RPMI8226 (cell line): ENCODE measurements around the gene SLC4A1AP.
A peak's percentile ranks its signal among the peaks of the same experiment; 100 is the strongest.

Source experiments
- DNase-seq: peaks from one replicate; pipeline ENCODE4 v3.0.0-alpha.2; 2015

The SLC4A1AP gene

GRCh38 chr2:27703638-27704341 is 40.1 kb downstream of the SLC4A1AP start:
- peak; percentile 83 for DNase-seq

GRCh38 chr2:27704342-27704876 is 40.7 kb downstream of the SLC4A1AP start:
- no peak for DNase-seq

- no peak for DNase-seq
Observed at GRCh38 chr2:27705851-27706622, 42.3 kb downstream of the SLC4A1AP start.

GRCh38 chr2:27707462-27708256 is 44.0 kb downstream of the SLC4A1AP start:
- no peak for DNase-seq

- DNase-seq: no peak
Observed at GRCh38 chr2:27708257-27708654, 44.6 kb downstream of the SLC4A1AP start.

GRCh38 chr2:27708666-27709065 is 45.0 kb downstream of the SLC4A1AP start:
- DNase-seq: no peak

GRCh38 chr2:27709326-27709725 is 45.6 kb downstream of the SLC4A1AP start:
- DNase-seq: no peak

GRCh38 chr2:27709960-27710575 is 46.4 kb downstream of the SLC4A1AP start:
- DNase-seq: no peak

- DNase-seq: no peak
Observed at GRCh38 chr2:27710640-27711430, 47.1 kb downstream of the SLC4A1AP start.

GRCh38 chr2:27711804-27712203 is 48.1 kb downstream of the SLC4A1AP start:
- no peak for DNase-seq

GRCh38 chr2:27712522-27712921 is 48.8 kb downstream of the SLC4A1AP start:
- DNase-seq: no peak

GRCh38 chr2:27713201-27713600 is 49.5 kb downstream of the SLC4A1AP start:
- DNase-seq: no peak

GRCh38 chr2:27714053-27714452 is 50.4 kb downstream of the SLC4A1AP start:
- no peak for DNase-seq

GRCh38 chr2:27714851-27715291 is 51.2 kb downstream of the SLC4A1AP start:
- no peak for DNase-seq

GRCh38 chr2:27715318-27716210 is 51.9 kb downstream of the SLC4A1AP start:
- DNase-seq: peak; percentile 55

- no peak for DNase-seq
Observed at GRCh38 chr2:27716301-27717069, 52.8 kb downstream of the SLC4A1AP start.

- no peak for DNase-seq
Observed at GRCh38 chr2:27717070-27717795, 53.5 kb downstream of the SLC4A1AP start.

GRCh38 chr2:27720004-27720551 is 56.4 kb downstream of the SLC4A1AP start:
- DNase-seq: no peak

- DNase-seq: no peak
Observed at GRCh38 chr2:27721335-27721734, 57.6 kb downstream of the SLC4A1AP start.
